Stomach (tissue), 4 donors: Measurements from ENCODE around the gene MAGI2.

Experiments used
- CTCF ChIP-seq, 7 experiments: fragments of 450-650 bp in 4 of 7; fragments of 200-600 bp in 3 of 7; sonication (generic) in 3 of 7; IDR thresholded peaks; one replicate each; pipeline ENCODE4 v1.5.1; 2016 to 2019; ENCODE audit warnings: antibody characterized with exemption in 7 of 7, control low read depth in 2 of 7, mild to moderate bottlenecking in 1 of 7
- POLR2AphosphoS5 ChIP-seq, 3 donors: sonication (generic); formaldehyde crosslinking; IDR thresholded peaks; one replicate each; pipeline ENCODE4 v1.6.1; 2016; ENCODE audit warnings: antibody characterized with exemption in 3 of 3

- TF ChIP-seq CTCF (IDR thresholded peaks at IDR 0.05) (no peak), POLR2AphosphoS5 (IDR thresholded peaks at IDR 0.05) (no peak)
Observed at GRCh38 chr7:78768859-78769258, 684.6 kb downstream of the MAGI2 start.
